ENCODE data around the gene RNF149. TPM values are rescaled to one million over a fixed set of nuclear protein-coding genes. Genes with fewer than 3 reads are reported as not detected.
"Not testable (repeated sequence)": the region's sequence is repeated elsewhere in the genome, so short reads cannot be mapped to it uniquely, and the experiment has no call there.

RNF149 gene, protein sequence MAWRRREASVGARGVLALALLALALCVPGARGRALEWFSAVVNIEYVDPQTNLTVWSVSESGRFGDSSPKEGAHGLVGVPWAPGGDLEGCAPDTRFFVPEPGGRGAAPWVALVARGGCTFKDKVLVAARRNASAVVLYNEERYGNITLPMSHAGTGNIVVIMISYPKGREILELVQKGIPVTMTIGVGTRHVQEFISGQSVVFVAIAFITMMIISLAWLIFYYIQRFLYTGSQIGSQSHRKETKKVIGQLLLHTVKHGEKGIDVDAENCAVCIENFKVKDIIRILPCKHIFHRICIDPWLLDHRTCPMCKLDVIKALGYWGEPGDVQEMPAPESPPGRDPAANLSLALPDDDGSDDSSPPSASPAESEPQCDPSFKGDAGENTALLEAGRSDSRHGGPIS
- total RNA-seq: 10 to 100 TPM; 38.7 to 39.4 TPM

DNA sequence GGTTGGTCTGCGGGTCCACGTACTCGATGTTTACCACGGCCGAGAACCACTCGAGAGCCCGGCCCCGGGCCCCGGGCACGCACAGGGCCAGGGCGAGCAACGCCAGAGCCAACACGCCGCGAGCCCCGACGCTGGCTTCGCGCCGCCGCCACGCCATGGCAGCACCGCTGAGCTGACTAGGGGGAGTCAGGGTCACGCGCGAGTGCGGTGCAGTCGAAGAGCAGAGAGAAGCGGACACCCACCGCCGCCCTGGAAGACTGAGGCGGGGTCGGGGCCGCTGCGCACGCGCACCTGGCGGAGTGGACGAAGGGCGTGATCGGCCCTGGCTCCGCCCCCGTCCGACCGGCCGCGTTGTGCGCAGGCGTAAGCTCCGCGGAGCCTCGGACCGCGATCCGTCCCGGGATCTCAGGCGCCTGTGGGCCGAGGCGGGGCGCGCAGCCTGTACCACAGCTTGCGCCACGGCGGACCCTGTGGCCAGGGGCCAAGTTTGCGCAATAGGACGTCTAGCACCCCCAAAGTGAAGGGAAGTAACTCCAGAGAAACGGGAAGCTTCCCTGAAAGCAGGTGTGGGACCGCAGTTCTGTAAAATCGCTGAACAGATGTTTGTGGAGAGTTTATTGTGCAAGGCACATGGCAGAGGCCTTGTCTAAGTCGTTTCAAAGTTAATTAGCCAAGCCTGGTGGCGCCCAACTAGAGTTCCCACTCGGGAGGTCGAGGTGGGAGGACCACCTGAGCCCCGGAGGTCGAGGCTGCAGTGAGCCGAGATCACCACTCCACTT lies at the start of gene RNF149:
Gene RNF149 (minus strand): TSS at position 270 of the 779 bp plus-strand sequence. CDS start 113 bp downstream, at position 157.
- peaks cover 30% of the 10 kb centered on the region for H3K36me3 Mint-ChIP-seq

DNA sequence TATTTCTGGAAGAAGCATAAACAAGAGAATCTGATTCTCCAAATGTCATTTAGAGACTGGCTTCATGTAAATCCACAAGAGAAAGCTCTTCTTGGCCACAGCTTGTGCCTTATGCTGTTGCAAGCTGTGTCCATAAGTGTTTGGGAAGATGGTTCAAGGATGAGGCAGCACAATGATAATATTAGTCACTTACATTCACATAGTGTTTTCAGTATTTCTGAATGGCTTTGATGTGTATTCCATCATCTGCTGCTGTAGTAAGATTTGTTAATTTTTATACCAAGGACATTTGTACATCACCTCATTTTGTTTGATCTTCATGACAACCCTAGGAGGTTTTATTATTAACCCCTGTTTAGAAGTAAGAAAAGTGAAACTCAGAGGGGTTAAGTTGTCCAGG lies 48.9 kb upstream of the RNF149 start:
- peaks cover 16% of the 10 kb centered on the region for H3K4me1 Mint-ChIP-seq
- no peak overlapping the region for H3K27ac Mint-ChIP-seq
- no peaks in the 10 kb centered on the region for H3K9me3 Mint-ChIP-seq
- H3K27me3 Mint-ChIP-seq: no peaks in the 10 kb centered on the region
- H3K4me3 Mint-ChIP-seq: no peak overlapping the region
- DNase-seq: no peak
- no peaks in the 10 kb centered on the region for H3K36me3 Mint-ChIP-seq

More for the DNA sequence above, at the start of gene RNF149:
- Mint-ChIP-seq H3K27me3 (no peaks in the 10 kb centered on the region), H3K9me3 (no peaks in the 10 kb centered on the region), H3K4me1 (peaks cover 62% of the 10 kb centered on the region), H3K4me3 (peak within 1 kb of the TSS; percentile 97), H3K27ac (peak within 1 kb of the TSS; percentile 98)
- DNase-seq: peak; percentile 92

DNA sequence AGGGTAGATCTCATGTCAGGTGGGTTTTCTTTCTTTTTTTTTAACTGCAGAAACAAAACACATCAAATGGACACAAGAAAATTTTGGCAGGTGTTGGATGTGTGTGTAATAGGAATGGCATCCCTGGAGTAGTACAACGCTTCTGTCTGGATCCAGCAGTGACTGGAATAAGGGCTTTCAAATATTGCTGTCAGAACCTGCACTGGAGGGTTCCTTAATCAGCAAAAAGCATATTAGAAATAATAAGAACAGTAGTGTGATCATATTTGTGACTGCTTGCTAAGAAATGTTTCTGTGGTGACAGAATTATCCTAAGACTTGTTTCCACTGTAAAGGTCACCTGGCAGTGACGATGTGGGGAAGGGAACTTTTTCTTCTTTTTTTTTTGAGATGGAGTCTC lies 48.0 kb upstream of the RNF149 start:
- no peak for DNase-seq
- peaks cover 10% of the 10 kb centered on the region for H3K4me1 Mint-ChIP-seq
- H3K9me3 Mint-ChIP-seq: no peaks in the 10 kb centered on the region
- H3K27ac Mint-ChIP-seq: no peak overlapping the region
- no peak overlapping the region for H3K4me3 Mint-ChIP-seq
- no peaks in the 10 kb centered on the region for H3K27me3 Mint-ChIP-seq
- no peaks in the 10 kb centered on the region for H3K36me3 Mint-ChIP-seq

DNA sequence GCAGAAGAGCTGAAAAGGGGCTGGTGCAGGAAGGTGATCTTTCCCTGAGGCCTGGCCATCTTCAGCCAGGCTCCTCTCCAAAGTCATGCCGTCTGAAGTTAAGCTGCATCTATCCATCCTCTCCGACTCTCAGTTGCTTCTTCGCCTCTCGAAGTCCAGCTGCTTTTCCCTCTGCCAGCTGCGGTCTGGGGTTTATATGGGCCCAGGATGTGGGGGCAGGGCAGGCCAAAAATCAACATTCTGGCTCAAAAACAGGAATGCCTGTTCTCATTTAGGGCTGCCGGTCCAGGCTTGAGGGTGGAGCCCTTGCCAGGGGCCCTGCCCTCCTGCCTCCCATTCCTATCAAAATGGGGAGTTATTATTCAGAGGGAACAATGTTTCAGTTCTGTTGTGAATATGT lies 47.6 kb upstream of the RNF149 start:
- Mint-ChIP-seq H3K36me3 (no peaks in the 10 kb centered on the region), H3K4me1 (peaks cover 5% of the 10 kb centered on the region), H3K9me3 (no peaks in the 10 kb centered on the region), H3K27ac (no peak overlapping the region), H3K27me3 (no peaks in the 10 kb centered on the region), H3K4me3 (no peak overlapping the region)
- no peak for DNase-seq

DNA sequence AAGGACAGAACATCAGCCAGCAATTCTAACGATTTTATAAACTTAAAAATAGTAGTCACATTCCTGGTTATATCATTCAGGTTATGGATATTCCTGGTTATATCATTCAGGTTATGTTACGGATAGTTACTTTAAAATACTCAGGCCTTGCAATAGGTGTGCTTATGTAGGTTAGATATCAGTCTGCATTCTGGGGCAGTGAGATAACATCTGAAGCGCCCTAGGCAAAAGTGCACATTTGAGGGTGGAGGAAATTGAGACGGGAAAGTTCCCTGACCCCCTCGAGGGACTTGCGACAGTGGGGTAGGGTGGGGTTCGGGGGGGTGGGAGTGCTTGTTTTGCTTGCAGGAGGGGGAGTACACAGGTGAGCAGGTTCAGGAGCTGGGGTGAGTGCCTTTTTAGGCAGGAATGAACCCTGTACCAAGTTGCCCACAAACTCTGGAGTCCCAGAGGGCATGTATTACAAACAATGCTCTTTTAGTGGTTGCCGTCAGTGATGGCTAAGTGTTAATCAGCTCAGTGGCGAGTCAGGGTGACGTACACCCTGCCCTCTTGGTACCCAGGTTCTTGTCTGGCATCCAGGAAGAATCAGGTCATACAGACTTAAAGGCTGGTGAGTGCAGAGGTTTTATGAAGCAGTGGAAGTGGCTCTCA lies 47.0 kb upstream of the RNF149 start:
- Mint-ChIP-seq H3K4me1 (peaks cover 6% of the 10 kb centered on the region), H3K27ac (no peak overlapping the region), H3K36me3 (no peaks in the 10 kb centered on the region), H3K9me3 (no peaks in the 10 kb centered on the region), H3K27me3 (no peaks in the 10 kb centered on the region), H3K4me3 (no peak overlapping the region)
- DNase-seq: no peak

DNA sequence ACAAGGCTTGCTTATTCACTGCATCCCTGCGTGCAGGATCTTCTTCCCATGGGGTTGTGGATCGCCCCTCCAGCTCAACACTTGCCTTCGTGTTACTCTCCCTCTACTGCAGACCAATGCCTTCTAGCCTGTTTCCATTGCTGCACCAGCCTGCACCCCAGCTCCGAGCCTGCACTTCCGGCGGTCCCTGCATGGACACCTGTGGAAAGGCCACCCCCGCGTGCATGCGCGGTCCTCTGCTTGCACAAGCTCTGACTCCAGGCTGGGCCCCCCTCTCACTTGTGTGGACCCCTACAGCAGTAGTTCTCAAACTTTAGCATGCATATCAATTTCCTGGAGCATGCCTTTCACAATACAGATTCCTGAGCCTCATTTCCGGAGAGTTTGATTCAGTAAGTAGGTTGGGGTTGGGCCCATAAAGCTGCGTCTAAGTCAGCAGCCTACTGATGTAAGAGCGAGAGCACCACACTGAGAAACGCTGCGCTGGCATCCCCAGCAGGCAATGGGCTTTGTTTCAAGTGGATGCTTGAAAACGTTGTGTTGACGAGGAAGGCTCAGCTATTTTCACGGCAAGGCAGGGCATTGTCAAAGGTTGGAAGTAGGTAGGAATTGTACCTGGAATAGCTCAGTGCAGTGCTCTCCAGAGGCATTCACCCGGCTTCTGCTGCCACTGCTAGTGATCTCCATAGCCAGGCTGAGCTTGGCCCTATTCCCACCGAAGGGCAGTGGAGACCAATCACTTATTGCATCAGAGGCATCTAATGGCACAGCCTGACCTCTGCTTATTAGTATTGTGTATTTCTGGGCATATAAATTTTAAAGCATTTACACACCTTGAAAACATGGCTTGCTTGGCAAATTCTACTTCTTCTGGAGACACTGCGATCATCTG lies 46.2 kb upstream of the RNF149 start:
- Mint-ChIP-seq H3K27me3 (no peaks in the 10 kb centered on the region), H3K4me3 (no peak overlapping the region), H3K4me1 (peaks cover 6% of the 10 kb centered on the region), H3K9me3 (no peaks in the 10 kb centered on the region), H3K36me3 (no peaks in the 10 kb centered on the region), H3K27ac (no peak overlapping the region)
- DNase-seq: no peak

DNA sequence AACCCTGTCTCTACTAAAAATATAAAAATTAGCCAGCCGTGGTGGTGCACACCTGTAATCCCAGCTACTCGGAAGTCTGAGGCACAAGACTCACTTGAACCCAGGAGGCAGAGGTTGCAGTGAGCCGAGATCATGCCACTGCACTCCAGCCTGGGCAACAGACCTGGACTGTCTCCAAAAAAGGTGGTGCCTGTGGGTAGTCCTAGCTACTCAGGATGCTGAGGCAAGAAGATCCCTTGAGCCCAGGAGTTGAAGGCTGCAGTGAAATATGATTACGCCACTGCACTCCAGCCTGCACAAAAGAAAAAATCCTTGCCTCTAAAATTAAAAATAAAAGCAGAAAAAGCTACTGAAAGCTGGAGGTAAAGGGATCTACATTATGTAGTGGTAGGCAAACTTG lies 44.1 kb upstream of the RNF149 start:
- H3K4me3 Mint-ChIP-seq, DNase-seq, H3K27ac Mint-ChIP-seq, H3K9me3 Mint-ChIP-seq, H3K36me3 Mint-ChIP-seq, H3K27me3 Mint-ChIP-seq, H3K4me1 Mint-ChIP-seq: not testable (repeated sequence)

DNA sequence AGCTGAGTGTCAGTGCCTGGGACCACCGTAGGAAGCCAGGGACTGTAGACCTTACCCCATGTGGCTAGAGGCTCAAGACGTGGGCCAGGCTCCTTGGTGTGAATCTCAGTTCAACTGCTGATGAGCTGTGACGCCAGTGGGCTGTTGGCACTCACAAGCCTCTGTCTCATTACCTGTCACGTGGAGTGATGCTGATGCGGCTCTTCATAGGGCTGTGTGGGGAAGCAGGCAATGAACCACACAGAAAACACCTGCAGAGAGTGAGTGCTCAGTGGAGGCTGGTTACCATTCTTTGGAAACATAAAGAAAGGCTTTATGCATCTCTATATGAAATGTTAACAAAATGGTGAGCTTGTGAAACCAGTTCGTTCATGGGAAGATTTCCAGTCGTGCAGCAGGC lies 42.7 kb upstream of the RNF149 start:
- peaks cover 6% of the 10 kb centered on the region for H3K4me1 Mint-ChIP-seq
- no peaks in the 10 kb centered on the region for H3K27me3 Mint-ChIP-seq
- no peak overlapping the region for H3K27ac Mint-ChIP-seq
- H3K9me3 Mint-ChIP-seq: no peaks in the 10 kb centered on the region
- no peak overlapping the region for H3K4me3 Mint-ChIP-seq
- H3K36me3 Mint-ChIP-seq: no peaks in the 10 kb centered on the region
- no peak for DNase-seq

DNA sequence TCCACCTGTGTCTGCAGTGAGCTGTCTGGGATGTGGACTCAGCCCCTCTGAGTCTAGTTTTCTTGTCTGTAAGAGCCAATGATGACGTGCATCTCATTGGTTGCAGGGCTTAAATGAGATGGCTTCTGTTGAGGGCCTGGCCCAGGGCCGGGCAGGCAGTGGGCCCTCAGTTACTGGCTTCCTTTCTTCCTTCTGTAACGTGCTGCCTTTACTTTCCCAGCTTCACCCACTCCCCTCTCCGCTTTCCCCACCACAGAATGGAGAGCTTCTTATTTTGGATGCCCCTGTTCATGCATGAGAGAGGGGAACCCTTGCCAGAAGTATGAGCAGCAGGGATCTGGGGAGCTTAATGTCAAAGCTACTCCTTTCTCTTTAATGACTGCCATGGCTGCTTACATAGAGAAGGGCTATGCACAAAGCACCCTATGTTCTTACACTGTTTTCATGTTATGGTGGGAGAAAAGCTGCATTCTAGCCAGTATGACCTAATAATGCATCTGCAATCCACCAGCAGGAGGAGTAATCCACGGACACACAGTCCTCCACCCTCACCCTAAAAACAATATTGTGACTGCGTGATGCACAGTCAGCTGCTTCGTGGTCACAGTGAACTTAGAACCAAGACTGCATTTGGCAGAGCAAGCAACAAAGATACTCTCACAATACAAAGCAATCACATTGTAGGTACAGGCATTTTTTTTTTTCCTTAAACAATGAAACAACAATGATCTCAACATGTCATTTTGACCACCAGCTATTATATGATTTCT lies 41.6 kb upstream of the RNF149 start:
- H3K4me3 Mint-ChIP-seq: no peak overlapping the region
- H3K36me3 Mint-ChIP-seq: no peaks in the 10 kb centered on the region
- no peaks in the 10 kb centered on the region for H3K27me3 Mint-ChIP-seq
- no peak overlapping the region for H3K27ac Mint-ChIP-seq
- no peak for DNase-seq
- H3K4me1 Mint-ChIP-seq: peaks cover 6% of the 10 kb centered on the region
- no peaks in the 10 kb centered on the region for H3K9me3 Mint-ChIP-seq

DNA sequence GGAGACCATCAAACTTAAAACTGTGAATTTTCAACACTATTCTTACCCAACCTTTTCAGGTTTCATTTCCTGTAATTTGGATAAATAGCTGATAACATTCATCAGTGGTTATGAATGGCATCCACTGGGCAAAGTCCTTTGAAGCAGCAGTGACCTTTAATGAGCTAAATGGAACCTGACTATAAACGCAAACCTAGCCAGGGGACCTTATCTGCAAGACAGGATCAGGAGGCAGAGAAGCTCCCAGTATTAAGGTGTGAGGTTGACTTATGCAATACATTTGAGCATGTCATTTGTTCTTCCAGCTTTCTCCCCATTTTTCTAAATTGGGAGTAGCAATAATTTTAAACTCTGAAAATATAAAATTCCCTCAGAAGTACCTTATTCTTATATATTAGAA lies 40.4 kb upstream of the RNF149 start:
- no peak for DNase-seq
- H3K4me1 Mint-ChIP-seq: peaks cover 6% of the 10 kb centered on the region
- no peaks in the 10 kb centered on the region for H3K27me3 Mint-ChIP-seq
- no peak overlapping the region for H3K27ac Mint-ChIP-seq
- H3K9me3 Mint-ChIP-seq: no peaks in the 10 kb centered on the region
- H3K36me3 Mint-ChIP-seq: no peaks in the 10 kb centered on the region
- H3K4me3 Mint-ChIP-seq: no peak overlapping the region

DNA sequence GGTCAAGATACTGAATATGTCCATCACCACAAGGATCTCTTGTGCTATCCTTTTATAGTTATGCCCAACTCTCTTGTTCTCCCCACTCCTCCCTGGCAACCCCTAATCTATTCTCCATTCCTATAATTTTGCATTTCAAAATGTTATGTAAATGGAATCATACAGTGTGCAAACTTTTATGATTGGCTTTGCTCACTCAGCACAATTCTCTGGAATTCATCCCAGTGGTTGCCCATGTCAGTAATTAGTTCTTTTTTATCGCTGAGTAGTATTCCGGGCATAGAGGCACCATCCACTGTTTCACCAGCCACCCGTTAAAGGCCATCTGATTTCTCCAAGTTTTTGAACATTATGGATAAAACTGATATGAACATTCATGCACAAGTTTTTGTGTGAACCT lies 38.4 kb upstream of the RNF149 start:
- Mint-ChIP-seq H3K9me3 (no peaks in the 10 kb centered on the region), H3K27ac (no peak overlapping the region), H3K36me3 (no peaks in the 10 kb centered on the region), H3K27me3 (no peaks in the 10 kb centered on the region), H3K4me3 (no peak overlapping the region), H3K4me1 (peaks cover 10% of the 10 kb centered on the region)
- DNase-seq: no peak

DNA sequence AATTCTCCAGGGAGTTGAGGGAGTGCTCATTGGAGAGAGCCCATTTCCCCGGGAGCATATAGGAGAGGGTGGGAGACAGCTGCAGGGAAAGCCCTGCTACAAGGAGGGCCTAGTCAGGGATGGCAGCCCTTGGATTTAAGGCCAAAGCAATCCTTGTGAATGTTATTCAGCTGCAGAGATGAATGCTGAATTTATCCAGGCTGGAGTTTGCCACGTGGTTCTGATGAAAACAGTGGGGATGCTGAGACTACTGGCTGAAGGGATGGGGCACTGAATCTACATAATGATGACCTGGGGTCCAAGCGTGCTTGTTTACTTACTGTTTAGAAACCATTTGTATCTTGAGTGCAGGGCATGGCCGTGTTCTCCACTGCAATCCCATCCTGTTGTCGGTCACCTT lies 35.6 kb upstream of the RNF149 start:
- H3K27ac Mint-ChIP-seq: no peak overlapping the region
- DNase-seq: no peak
- no peaks in the 10 kb centered on the region for H3K36me3 Mint-ChIP-seq
- H3K4me1 Mint-ChIP-seq: peaks cover 20% of the 10 kb centered on the region
- no peak overlapping the region for H3K4me3 Mint-ChIP-seq
- no peaks in the 10 kb centered on the region for H3K9me3 Mint-ChIP-seq
- H3K27me3 Mint-ChIP-seq: no peaks in the 10 kb centered on the region

DNA sequence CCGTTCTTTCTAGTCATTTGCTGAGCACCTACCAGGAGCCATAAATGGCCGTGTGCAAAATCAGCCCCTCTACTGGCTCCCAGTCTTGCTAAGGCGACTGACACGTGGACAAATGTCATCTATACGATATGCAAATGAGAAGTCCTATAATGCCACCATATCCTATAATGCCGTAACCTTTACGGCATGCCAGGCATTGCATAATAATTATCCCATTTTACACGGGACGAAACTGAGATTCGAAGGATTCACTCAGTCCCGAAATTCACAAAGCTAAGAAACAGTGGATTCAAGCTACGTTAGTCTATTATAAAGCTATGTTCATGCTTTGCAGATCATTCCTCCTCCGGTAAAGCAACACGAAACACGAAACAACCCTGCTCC lies 34.1 kb upstream of the RNF149 start:
- H3K4me1 Mint-ChIP-seq: peaks cover 20% of the 10 kb centered on the region
- no peak for DNase-seq
- no peaks in the 10 kb centered on the region for H3K9me3 Mint-ChIP-seq
- H3K4me3 Mint-ChIP-seq: no peak overlapping the region
- no peak overlapping the region for H3K27ac Mint-ChIP-seq
- H3K36me3 Mint-ChIP-seq: no peaks in the 10 kb centered on the region
- no peaks in the 10 kb centered on the region for H3K27me3 Mint-ChIP-seq

Data from activated naive CD8-positive, alpha-beta T cell treated with anti-CD3 and anti-CD28 coated beads for 36 hours (primary cell).